ENCODE measurements around the gene VPS41. TPM values are rescaled to one million over a fixed set of nuclear protein-coding genes. Genes with fewer than 3 reads are reported as not detected.

VPS41 gene
- total and polyA plus RNA-seq, 7 donors: 10.2 to 38.5 (median 25.7) TPM

- Histone ChIP-seq H3K27me3 (no peaks in the 10 kb centered on the region), H3K9me3 (no peaks in the 10 kb centered on the region), H3K36me3 (no peaks in the 10 kb centered on the region), H3K4me1 (peaks cover 0 to 9% (median 7%) of the 10 kb centered on the region in 4 donors), H3K27ac (no peak overlapping the region), H3K4me3 (no peak overlapping the region)
- TF ChIP-seq CTCF (IDR thresholded peaks at IDR 0.05) (no peak), POLR2AphosphoS5 (IDR thresholded peaks at IDR 0.05) (no peak), EP300 (IDR thresholded peaks at IDR 0.05) (no peak), POLR2A (IDR thresholded peaks at IDR 0.05) (no peak)
- no peak for DNase-seq
- intact Hi-C loops (cut with DNase I): no loop called here
Measured at GRCh38 chr7:38909870-38910269, 879 bp upstream of the VPS41 start.

GRCh38 chr7:38907766-38908165, 1.2 kb downstream of the VPS41 start:
- no peaks in the 10 kb centered on the region for H3K27me3 ChIP-seq
- DNase-seq: no peak
- no peaks in the 10 kb centered on the region for H3K36me3 ChIP-seq
- WGBS, 2 donors: 7 to 42% methylated on average over 1 of the region's 1 CpG
- H3K4me3 ChIP-seq: peak overlapping the region in 1 of 4 donors; percentile 80
- no peak overlapping the region for H3K27ac ChIP-seq
- no peaks in the 10 kb centered on the region for H3K9me3 ChIP-seq
- peaks cover 0 to 9% (median 7%) of the 10 kb centered on the region in 4 donors for H3K4me1 ChIP-seq
- intact Hi-C loops (cut with DNase I): no loop called here
- TF ChIP-seq POLR2AphosphoS5 (IDR thresholded peaks at IDR 0.05): no peak
- no peak for TF ChIP-seq CTCF (IDR thresholded peaks at IDR 0.05)
- no peak for TF ChIP-seq EP300 (IDR thresholded peaks at IDR 0.05)
- TF ChIP-seq POLR2A (IDR thresholded peaks at IDR 0.05): no peak

- 82 to 85% methylated on average over 3 of the region's 3 CpGs for WGBS, 2 donors
- peaks cover 0 to 9% (median 7%) of the 10 kb centered on the region in 4 donors for H3K4me1 ChIP-seq
- no peaks in the 10 kb centered on the region for H3K9me3 ChIP-seq
- TF ChIP-seq CTCF (IDR thresholded peaks at IDR 0.05) (no peak), POLR2A (IDR thresholded peaks at IDR 0.05) (no peak), EP300 (IDR thresholded peaks at IDR 0.05) (no peak), POLR2AphosphoS5 (IDR thresholded peaks at IDR 0.05) (no peak)
- no peak for DNase-seq
- no peak overlapping the region for H3K4me3 ChIP-seq
- no peak overlapping the region for H3K27ac ChIP-seq
- no peaks in the 10 kb centered on the region for H3K36me3 ChIP-seq
- no peaks in the 10 kb centered on the region for H3K27me3 ChIP-seq
- intact Hi-C loops (cut with DNase I): no loop called here
Measured at GRCh38 chr7:38907066-38907465, 1.9 kb downstream of the VPS41 start.

- intact Hi-C loops (cut with DNase I): no loop called here
- TF ChIP-seq POLR2AphosphoS5 (IDR thresholded peaks at IDR 0.05) (no peak), POLR2A (IDR thresholded peaks at IDR 0.05) (no peak), CTCF (IDR thresholded peaks at IDR 0.05) (no peak), EP300 (IDR thresholded peaks at IDR 0.05) (no peak)
- H3K27ac ChIP-seq: no peak overlapping the region
- no peaks in the 10 kb centered on the region for H3K27me3 ChIP-seq
- H3K36me3 ChIP-seq: no peaks in the 10 kb centered on the region
- no peak for DNase-seq
- H3K9me3 ChIP-seq: no peaks in the 10 kb centered on the region
- H3K4me3 ChIP-seq: no peak overlapping the region
- H3K4me1 ChIP-seq: peaks cover 0 to 9% (median 7%) of the 10 kb centered on the region in 4 donors
- WGBS, 2 donors: 76 to 79% methylated on average over 3 of the region's 3 CpGs
Measured at GRCh38 chr7:38905056-38905759, 3.8 kb downstream of the VPS41 start.

GRCh38 chr7:38903057-38903456, 5.9 kb downstream of the VPS41 start:
- H3K4me3 ChIP-seq: no peak overlapping the region
- H3K27ac ChIP-seq: no peak overlapping the region
- H3K27me3 ChIP-seq: no peaks in the 10 kb centered on the region
- no peak for DNase-seq
- H3K4me1 ChIP-seq: peaks cover 0 to 4% (median 1%) of the 10 kb centered on the region in 4 donors
- TF ChIP-seq POLR2AphosphoS5 (IDR thresholded peaks at IDR 0.05) (no peak), CTCF (IDR thresholded peaks at IDR 0.05) (no peak), EP300 (IDR thresholded peaks at IDR 0.05) (no peak), POLR2A (IDR thresholded peaks at IDR 0.05) (no peak)
- intact Hi-C loops (cut with DNase I): no loop called here
- H3K36me3 ChIP-seq: no peaks in the 10 kb centered on the region
- no peaks in the 10 kb centered on the region for H3K9me3 ChIP-seq

Data from sigmoid colon (tissue), 7 donors.